ENCODE results near the gene KRT82.

The KRT82 gene

GRCh38 chr12:52387859-52388258 lies 18.3 kb downstream of the KRT82 start:
- in situ Hi-C loops (cut with MboI; ENCODE audit: low sequenced_read_pairs) = no loop called here

DNA sequence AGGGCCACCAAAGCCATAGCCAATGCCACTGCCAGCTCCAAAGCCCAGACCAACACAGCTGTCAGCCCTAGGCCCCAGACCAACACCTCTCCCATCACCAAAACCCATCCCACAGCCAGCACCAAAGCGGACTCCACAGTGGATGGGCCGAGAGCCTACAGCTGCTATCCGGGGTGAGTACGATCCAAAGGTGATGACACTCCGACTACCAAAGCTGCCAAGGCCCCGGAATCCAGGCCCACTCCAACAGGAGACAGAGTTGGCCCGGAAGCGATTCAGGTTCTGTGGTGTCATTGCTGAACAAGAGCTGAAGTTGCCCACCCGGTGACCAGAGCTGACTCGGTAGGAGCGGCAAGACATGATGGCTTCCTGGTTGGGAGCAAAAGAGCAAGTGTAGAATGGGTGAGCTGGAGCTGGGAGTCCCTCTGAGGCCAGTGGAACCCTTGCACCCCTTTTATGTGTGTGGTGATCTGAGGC lies 20.9 kb downstream of the KRT82 start, which contains the start of gene KRT84:
Gene KRT84, minus strand, starts transcription at position 427 of the 477 bp plus-strand sequence. Its CDS starts 67 bp downstream, at position 360.
- in situ Hi-C loops (cut with MboI; ENCODE audit: low sequenced_read_pairs) = no loop called here

DNA sequence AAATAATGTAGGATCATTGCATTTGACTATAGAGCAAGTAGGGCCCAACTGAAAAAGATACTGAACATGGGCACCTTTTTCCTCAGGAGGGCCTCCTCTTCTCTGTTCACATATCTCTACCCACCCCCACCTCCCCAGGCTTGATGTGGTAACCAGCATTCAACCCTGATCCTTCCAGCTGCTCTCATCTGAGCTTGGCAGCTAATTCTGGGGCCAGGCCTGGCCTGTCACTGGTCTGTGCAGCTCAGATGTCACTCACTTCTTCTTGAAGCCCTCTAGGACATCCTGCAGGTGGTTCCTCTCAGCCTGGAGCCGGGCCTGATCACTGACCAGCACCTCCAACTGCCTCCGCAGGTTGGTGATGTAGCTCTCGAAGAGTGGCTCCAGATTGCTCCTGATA lies 22.8 kb downstream of the KRT82 start:
- in situ Hi-C loops (cut with MboI; ENCODE audit: low sequenced_read_pairs) = no loop called here

DNA sequence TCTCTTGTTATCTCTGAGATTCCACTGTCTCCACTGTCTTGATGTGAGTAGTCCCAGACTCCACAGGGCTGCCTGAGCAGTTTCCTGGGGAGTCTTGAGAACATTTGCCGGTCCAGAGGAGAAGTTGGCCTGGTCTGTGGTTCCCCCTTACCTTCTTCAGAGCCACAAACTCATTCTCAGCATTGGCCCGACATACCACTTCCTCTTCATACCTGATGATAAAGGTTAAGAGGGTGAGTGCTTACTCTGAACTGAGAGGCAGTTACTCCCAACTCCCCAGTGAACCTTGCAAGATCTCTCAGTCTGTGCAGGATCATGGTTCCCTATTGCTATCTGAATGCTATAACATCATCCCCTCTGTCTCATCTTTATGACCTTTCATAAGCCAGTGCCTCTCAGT lies 23.3 kb downstream of the KRT82 start:
- in situ Hi-C loops (cut with MboI; ENCODE audit: low sequenced_read_pairs) = no loop called here

GRCh38 chr12:52381206-52381605 lies 24.9 kb downstream of the KRT82 start:
- in situ Hi-C loops (cut with MboI; ENCODE audit: low sequenced_read_pairs) = no loop called here

GRCh38 chr12:52380271-52380694 lies 25.9 kb downstream of the KRT82 start:
- in situ Hi-C loops (cut with MboI; ENCODE audit: low sequenced_read_pairs) = no loop called here

DNA sequence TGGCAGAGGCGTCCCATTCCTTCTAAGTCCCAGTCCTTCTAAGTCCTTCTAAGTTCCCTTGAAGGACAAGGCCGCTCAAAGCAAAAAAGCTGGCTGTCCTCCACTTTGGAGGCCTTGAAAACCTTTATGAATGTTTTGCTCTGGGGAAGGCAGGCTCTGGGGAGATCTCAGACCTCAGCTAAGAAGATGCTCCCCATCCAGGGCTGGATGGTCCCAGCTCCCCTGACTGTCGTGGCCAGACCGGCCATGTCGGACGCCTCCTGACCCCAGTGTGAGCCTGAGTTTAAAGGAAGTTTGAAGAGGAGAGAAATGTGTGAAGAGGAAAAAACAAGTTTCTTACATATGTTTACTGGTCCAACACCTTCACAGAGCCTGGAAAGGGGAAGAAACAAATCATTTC lies 26.6 kb downstream of the KRT82 start:
- in situ Hi-C loops (cut with MboI; ENCODE audit: low sequenced_read_pairs) = no loop called here

GRCh38 chr12:52378091-52378490 lies 28.0 kb downstream of the KRT82 start:
- in situ Hi-C loops (cut with MboI; ENCODE audit: low sequenced_read_pairs) = no loop called here

DNA sequence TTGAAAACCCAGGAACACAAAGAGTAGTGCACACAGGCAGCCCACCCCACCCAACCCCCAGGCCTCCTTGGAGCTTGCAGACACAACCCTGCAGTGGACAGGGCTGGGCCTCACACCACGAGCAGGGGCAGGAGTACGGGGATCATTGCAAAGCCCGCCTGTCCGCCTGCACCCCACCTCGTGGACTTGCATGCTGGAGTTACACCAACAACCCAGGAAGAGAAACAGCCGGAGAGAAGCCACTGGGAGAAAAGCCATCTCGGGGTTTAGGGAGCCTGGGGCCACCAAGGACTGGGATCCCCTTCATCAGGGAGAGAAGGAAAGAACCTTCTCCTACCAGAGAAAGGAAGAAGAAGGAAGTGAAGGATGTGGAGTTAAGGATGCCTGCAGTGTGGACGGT lies 28.9 kb downstream of the KRT82 start:
- in situ Hi-C loops (cut with MboI; ENCODE audit: low sequenced_read_pairs) = no loop called here

GRCh38 chr12:52372216-52373154 lies 33.6 kb downstream of the KRT82 start:
- in situ Hi-C loops (cut with MboI; ENCODE audit: low sequenced_read_pairs) = no loop called here

DNA sequence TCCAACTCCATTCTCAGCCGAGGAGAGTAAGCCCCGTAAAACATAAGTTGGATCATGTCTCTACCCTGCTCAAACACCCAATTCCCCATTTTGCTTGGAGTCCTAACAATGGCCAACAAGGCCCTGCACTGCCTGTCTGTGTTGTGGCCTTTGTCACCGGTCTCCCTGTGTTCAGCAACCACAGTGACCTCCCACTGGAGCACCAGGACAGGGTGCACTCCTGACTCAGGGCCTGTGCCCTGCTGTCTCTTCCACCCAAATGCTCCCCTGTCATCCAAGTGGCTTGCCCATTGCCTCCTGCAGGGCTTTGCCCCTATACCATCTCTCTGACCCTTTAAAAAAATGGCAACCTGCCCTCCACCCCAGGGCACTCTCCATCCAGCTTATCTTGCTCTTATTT lies 34.4 kb downstream of the KRT82 start:
- in situ Hi-C loops (cut with MboI; ENCODE audit: low sequenced_read_pairs) = no loop called here

- in situ Hi-C loops (cut with MboI; ENCODE audit: low sequenced_read_pairs) = no loop called here
These were observed 35.1 kb downstream of the KRT82 start for GRCh38 chr12:52370926-52371608.

DNA sequence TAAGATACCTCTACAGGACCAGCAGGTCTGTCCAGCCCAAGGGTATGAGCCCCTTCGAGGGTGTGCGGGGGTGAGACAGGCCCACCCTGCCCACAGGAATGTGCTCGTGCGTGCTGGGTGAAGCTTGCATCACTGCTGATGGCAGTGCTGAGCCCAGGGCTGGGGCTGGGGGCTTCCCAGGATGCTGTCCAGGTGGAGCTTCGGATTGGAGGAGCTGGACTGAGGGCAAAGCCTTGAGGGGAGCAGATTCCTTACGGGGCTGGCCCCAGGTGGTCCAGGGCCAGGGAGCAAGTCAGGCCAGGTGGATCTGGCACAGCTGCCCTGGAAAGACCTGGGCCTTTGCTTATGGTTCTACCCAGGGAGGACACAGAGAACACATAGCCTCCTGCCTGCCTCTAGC lies 36.3 kb downstream of the KRT82 start:
- in situ Hi-C loops (cut with MboI; ENCODE audit: low sequenced_read_pairs) = no loop called here

DNA sequence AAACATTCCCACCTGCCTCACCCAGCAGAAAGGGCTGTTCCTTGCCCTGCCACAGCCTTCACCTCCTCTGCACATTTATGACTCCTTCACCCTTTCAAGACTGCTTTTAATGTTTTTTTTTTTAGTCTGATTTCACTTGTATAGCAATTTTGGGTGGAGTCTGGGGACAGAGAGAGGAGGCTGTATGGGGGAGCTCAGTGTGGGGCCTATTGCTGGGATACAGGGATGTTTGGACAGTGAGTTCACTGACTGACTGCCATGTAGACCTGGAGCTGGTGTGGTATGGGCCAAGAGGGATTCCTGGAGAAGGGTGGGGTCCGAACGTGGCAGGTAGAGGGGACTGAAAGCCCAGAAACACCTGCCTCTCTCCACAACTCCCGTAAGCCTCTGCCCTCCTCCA lies 36.9 kb downstream of the KRT82 start:
- in situ Hi-C loops (cut with MboI; ENCODE audit: low sequenced_read_pairs) = no loop called here

DNA sequence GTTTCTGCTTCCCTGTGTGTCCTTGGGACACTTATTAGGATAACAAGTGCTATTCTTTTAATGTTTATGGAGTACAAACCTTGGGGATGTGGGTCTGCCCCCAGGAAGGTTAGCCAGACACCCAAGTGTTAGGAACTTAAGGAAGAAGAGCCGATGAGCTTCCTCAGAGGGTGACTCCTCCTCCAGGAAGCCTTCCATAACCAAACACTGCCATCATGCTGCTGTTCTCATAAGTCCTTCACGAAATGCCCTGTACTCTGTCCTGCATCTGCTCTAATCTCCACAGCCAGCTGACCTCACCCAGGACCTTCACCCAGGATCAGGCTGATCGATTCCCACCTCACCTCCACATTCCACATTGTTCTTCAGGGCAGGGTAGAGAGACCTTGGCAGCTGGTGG lies 37.6 kb downstream of the KRT82 start:
- in situ Hi-C loops (cut with MboI; ENCODE audit: low sequenced_read_pairs) = no loop called here

DNA sequence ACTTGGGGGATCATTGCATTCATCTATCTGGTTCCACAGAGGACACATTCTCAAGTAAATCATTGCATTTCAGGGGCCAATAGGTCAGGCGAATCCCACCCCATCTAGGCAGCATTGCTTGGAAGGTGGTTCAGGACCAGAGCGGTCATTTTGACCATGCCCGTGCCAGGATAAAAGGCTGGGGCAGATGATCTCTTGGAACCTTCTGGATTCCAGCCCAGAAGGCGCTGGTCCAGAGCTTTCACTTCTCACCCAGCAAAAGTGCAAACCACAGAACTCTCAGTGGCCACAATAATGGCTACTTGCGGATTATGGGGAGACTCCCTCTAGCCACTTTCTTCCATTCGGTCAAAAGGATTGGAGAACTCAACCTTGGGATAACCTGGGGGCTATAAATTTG lies 38.3 kb downstream of the KRT82 start:
- in situ Hi-C loops (cut with MboI; ENCODE audit: low sequenced_read_pairs) = no loop called here

GRCh38 chr12:52366738-52367485 lies 39.2 kb downstream of the KRT82 start, which contains the start of gene KRT85:
Gene KRT85 (minus strand): TSS chr12:52367481. CDS start chr12:52367405, 76 bp downstream.
- in situ Hi-C loops (cut with MboI; ENCODE audit: low sequenced_read_pairs) = no loop called here

- in situ Hi-C loops (cut with MboI; ENCODE audit: low sequenced_read_pairs) = no loop called here
These were observed 41.1 kb downstream of the KRT82 start for GRCh38 chr12:52364901-52365489.

DNA sequence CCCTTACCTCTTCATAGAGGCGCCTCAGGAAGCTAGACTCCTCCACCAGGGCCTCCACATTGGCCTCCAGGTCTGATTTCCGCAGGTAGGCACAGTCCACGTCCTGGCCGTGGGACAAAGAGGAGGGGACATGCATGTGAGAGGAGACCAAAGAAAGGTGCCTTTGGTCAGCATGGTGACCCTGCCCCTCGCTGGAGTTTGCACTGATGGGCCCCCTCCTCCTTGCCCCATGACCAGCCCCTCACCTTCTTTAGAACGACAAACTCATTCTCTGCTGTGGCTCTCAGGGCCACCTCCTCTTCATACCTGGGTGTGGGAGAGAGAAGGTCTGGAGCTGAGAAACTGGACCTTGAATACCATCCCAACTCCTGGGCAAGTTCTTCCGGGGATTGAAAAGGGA lies 42.1 kb downstream of the KRT82 start:
- in situ Hi-C loops (cut with MboI; ENCODE audit: low sequenced_read_pairs) = no loop called here

DNA sequence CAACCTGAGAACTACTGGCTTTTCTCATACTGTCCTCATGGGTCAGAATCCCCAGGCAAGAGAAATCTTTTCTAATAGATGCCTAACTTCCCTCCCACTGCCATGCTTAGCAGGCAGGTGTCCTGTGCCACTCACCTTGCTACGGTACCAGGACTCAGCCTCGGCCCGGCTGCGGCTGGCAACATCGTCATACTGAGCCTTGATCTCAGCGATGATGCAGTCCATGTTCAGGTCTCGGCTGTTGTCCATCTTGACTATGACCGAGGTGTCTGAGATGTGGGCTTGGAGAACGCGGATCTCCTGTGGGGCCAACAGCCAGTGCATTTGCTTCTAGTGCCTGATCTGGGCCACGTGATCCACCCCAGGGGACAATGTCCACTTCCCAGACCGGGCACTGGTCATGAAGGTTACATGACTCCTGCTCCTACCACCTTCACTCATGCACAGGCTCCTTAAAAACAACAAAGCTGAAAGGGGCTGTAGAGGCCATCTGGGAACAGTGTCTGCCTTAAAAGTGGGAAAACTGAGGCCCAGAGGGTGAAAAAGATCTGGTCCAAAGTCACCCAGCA lies 42.9 kb downstream of the KRT82 start:
- in situ Hi-C loops (cut with MboI; ENCODE audit: low sequenced_read_pairs) = no loop called here
